NCI-H1694 (cell line): Measurements from ENCODE around the gene SMTNL2.
"Not testable (repeated sequence)": the region's sequence is repeated elsewhere in the genome, so short reads cannot be mapped to it uniquely, and the experiment has no call there.

Experiments used
- DNase-seq: peaks from one replicate; lab custom pipeline; 2025; lab: John Stamatoyannopoulos, UW

SMTNL2 gene

DNA sequence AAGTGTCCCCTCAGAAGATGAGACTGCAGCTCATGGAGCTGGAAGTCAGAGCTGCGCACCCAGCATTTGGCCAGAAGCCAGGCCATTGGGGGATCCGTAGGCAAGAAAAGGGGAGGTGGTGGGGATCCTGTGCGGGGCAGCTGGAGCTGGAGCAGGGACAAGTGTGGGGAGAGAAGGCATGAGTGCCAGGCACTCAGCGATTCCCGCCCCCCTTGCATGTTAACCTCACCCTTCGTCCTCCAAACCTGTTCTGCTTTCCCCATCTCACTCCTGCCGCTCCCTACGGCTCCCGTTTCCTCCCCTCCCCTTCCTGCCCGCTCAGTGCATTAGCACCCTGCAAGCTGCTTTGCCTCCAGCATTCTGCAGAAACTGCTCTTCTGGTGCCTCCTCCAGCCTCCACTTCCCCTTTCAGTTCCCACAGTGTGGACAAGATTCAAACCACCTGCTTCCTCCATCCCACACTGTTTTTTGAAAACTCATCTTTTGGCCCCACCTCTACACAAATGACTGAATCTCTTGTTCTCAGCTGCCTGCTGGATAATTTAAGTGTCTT is 51.6 kb downstream of the SMTNL2 start:
- no peak for DNase-seq

DNA sequence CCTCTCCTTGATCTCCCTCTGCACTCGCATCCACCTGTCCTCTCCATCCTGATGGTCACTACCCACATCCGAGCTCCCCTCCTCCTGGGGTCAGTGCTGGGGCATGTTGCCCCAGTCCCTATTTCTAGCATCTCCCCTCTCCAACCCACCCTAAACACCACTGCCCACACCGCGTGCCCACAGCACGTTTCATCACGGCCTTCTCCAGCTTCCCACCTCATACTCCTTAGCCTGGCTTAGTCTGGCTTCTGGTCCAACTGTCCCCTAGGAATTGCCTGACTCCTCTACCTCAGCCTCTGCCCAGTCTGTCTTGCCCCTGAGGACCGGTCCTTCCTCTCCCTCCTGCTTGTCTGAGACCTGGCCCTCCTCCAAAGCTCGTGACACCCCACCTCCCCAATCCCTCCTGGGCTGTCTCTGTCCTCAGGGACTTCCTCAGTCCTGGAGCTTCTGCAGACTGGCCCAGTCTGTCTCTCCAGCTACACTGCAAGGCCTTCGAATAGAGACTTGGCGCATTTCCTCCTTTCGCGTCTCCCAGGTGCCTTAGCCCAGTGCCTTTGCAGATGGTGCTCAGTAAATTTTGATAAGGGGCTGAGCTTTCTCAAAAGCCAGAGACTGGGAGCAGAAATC is 52.3 kb downstream of the SMTNL2 start:
- DNase-seq = no peak

DNA sequence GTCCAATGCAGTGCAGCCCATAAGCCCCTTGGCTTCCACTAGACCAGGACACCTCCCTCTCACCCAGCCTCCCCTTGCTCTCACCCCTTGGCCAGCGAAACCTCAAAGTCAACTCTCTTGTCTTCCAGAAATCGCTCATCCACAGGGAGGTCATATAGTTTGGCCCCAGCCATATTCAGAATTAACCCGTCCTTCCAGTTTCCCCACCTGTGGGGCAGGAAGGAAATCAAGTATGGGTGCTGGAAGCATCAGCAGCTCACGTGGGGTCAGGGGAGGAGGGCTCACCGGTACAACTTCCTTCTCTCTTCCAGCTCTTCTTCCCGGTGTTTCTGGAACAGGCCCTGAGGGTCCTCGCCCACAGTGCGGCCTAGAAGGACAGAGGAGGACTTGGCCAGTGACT is 54.4 kb downstream of the SMTNL2 start:
- DNase-seq = not testable (repeated sequence)

DNA sequence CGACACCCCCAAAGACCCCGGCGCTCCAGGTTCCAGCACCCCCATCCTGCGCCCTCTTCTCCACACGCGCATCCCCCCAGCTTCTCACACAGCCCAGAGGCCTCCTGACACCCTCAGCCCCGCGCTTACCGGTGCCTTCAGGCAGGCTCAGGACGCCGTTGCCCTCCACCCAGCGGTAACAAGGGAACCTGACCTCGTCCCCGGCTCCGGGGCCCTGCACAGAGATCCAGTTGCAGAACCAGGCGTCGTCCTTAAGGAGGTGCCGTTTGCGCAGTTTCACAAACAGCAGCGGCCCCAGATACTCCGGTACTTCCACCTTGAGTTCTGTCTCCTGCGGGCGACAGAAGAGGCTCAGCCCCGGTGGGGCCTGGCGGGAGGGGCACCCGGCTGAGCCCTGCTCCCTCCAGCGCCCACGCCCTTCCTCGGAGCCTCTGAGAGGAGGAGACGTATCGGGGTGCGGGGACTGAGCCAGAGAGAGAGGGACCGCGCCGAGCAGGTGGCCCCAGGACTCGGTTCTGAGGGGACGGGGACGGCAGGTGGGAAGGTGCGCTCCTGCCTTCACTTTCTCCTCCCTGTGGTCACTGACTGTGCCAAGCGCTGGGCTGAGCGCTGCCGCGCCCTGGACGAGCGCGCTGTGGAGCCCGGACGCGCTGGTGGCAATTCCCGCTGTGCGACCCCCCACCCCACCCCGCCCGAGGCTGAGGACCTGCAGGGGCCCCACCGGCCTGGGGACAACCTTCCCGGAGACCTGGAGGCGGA is 55.2 kb downstream of the SMTNL2 start:
- DNase-seq = not testable (repeated sequence)

DNA sequence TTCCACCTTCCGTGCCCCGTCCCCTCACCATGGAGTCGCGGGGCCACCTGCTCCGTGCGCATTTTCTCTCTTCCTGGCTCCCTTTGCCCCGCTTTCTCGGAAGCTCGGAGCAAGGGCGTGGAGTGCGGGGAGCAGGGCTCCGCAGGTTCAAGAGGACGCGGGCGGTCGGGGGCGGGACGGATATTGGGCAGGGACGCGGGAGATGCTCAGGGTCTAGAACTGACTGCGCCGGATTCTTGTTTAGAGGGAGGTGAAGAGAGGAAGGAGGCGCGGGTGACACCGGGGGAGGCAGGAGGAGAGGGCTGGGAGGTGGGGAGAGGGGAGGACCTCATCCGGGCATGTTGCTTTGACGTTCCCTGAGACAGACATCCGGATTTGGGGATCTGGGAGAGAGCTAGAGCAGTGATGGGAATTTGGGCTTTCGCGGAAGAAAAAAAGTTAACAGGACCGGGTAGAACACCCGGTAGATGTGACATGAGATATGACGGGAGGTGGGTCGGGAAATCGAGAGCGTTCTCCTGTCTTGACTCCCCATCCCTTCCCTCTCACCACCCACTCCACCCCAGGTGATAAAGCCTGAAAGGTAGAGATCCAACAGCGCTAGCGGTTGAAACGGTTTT is 56.4 kb downstream of the SMTNL2 start:
- DNase-seq = not testable (repeated sequence)

DNA sequence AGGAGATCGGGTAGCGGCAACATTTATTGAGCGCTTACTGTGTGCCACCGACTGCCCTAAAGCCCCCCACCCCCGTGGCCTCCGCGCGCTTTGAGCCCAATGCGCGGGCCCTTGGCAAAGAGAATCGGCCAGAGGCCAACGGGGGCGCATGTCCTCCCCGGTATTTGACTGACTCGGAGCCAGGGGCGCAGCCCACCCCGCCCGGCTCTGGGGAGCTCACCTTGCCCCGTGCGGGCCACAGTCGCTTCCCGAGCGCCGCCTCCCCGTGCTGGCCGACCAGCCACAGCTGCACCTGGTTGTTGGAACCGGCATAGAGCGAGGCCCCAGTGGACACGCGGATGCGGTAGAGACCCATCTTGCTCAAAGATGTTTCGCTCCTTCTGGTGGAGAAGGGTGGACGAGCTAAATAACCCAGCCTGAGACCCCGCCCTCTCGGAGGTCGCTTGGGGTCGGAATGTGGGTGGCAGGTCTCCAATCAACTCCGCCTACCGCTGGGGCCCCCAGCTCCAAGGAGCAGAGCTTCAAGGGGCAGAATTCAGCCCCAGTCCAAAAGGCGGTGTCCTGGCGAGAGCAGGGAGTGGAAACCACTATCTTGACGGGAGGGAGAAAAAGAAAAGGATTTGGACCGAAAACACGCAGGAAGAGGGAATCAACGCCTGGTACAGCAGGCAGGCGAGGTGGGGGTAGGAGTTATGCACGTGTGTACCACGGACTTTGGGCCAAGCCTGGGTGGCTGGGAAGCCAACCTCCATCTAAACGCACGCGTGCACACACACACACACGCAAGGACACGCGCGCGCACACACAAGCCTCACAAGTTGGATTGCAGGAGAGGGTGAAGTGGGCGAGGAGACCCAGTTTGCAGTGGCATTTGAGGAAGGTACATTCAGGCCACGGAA is 57.2 kb downstream of the SMTNL2 start, which contains the start of gene ALOX15:
TSS of gene ALOX15 (minus strand) at position 382 of the 899 bp plus-strand sequence. CDS start at position 355, 27 bp downstream.
- DNase-seq = no peak

DNA sequence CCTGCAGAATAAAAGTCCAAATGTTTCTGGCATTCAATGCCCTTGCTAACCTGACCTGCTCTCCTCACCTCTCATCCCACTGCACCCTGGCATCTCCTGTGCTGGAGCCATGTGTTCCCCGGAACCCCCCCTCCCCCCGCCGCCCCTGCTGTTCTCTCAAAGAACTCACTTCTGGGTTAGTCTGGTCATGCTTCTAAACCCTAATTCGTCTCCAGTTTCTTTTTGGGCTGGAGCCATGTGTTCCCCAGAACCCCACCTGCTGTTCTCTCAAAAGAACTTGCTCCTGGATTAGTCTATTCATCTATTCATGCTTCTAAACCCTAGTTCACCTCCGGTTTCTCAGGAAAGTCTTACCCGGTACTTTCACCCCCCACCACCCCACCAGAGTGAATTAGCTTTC is 58.0 kb downstream of the SMTNL2 start:
- no peak for DNase-seq

DNA sequence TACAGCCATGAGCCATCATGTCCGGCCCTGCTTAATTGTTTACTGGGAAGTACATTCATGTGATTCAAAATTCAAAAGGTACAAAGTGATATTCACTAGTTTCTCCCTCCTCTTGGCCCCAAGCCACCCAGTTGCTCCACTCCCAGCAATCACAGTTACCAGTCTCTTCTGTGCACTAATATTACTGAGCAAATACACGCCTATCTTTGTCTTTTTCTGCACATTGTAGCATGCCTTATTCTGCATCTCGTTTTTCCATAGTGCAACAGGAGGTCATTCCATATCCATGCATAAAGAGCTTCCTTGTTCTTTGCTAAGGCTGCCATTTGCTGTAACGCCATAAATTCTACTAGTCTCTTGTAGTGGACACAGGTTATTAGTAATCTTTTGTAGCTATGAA is 59.3 kb downstream of the SMTNL2 start:
- no peak for DNase-seq

DNA sequence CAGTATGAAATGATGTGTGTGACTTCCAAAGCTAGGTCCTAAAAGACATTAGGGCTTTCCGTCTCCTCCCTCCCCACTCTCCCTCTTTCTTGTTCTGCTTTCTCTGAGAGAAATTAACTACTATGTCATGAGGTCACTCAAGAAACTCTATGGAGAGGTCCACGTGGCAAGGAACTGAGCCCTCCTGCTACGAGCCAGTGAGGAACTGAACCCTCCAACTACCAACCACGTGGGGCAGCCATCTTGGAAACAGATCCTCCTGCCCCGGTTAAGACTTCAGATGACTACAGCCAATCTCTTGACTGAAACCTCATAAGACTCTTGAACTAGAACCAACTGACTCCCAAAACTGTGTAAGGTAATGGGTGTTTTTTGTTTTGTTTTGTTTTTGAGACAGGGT is 61.3 kb downstream of the SMTNL2 start:
- DNase-seq = no peak

DNA sequence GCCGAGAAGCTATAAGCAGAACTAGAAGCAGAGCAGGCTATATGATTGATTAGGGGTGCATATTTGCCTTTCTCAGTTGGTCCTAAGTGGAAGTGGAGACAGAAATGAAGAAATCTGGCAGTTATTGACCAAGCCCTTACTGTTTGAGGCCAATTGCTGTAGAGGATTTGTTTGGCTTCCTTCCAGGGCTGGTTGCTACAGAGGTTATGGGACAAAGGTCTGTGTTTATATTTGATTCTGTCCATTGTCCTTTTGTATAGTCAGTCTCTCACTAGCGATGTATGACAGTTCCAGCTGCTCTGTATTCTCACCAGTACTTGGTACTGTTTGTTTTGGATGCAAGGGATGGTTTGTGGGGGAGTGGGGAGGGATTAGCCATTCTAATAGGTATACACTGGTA is 64.4 kb downstream of the SMTNL2 start:
- no peak for DNase-seq

DNA sequence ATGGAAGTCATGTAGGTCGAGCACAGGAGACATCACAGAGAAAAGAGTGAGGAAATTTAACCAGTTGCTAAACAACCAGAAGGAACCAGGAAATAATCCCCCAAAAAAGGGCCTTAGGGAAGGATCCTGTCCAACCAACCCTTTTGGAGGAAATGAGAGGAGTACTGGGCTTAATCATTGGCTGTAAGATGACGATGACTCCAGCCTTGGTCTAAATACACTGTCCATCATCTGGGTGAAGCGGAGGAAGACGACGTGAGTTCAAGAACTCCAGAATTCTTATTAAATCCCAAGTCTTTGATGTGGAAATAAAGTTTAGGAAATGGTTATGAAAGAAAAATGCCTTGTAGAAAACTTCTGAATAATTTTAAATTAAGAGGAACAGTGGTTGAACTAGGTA is 68.7 kb downstream of the SMTNL2 start:
- DNase-seq = no peak

DNA sequence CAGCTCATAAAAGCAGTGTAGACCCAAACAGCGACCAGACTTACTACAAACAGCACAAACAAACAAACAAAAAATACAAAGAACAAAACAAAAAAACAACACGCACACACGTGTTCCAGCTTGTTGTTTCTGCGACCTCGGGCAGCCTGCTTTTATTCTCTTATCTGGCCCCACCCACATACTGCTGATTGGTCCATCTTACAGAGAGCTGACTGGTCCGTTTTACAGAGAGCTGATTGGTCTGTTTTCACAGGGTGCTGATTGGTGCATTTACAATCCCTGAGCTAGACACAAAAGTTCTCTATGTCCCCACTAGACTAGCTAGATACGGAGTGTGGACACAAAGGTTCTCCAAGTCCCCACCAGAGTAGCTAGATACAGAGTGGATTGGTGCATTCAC is 71.6 kb downstream of the SMTNL2 start:
- DNase-seq = not testable (repeated sequence)

DNA sequence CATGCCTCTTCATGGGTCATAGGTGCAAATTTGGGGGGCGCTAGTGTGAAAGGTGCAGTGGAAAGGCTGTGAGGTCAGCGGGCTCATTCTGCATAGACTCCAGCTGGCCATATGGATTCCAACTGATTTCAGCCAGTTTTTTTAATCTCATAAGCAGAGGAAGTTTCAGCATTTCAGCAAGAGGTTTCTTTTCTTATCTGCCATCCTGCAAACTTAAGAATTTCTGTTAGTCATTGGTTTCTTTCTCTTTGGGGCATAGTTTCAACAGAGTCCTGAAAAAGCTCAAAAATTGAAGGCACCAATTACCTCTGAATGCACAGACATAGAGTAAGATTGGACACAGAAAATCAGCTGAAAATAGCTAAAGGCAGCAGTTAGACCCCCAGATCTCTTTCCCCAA is 73.3 kb downstream of the SMTNL2 start:
- no peak for DNase-seq
